Stimulated activated CD8-positive, alpha-beta memory T cell treated with anti-CD3 and anti-CD28 coated beads, Interleukin-12 subunit alpha, Interleukin-12 subunit beta, amount 100 ng/mL, for 4 hours (primary cell): ENCODE data around the gene IFRD1.

Source experiments
- DNase-seq: peaks from one replicate; pipeline ENCODE4 v3.0.0-alpha.2; 2020; ENCODE audit warnings: low read depth

The IFRD1 gene

DNA sequence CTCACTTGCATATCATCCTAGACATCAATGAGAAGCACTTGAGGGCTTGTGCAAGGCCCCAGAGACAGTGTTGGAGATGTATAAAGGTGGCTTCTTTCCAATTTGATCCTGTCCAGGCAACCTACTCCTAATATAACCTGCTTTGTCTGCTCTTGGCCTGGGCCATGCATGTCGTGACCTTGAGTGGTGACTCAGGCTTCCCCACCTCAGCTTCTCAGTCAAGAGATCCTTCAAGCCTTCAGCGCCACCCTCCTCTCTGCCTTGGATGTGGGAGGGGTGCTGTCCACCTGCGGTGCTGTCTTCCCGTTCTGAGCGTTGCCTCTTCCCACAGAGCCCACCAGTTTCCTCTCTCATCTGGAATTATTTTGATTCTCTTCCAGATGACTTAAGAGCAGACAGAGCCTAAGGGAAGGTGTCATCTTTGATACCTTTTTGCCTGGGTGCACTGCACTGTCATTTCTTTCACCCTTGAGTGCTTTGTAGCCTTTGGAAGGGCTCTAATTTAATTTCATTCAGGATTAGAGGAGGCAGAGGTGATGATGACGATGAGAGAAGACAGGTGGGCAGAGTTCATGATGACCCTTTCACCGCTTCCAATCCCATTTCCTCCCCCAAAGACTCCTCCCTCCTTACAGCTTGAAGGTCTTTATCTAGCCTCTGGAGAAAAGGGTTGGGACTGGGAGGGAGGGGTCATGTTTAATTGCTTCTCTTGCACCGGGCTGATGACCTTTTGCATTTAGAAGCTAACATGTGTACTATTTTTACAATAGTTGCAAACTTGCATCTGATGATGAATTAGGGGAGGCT is 37.4 kb downstream of the IFRD1 start:
- DNase-seq: no peak

DNA sequence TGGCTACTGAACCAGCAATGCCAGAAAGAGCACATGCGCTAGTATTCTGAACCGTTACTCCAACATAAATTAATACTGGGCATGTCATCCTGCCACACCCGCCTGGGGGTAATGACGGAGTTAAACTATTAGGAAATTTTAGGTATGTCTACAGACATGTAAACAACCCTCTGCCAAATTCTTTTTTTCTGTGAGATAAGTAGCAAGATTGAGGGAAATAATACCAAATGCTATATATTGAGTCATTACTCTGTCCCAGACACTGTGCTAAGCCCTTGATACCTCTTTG is 37.9 kb downstream of the IFRD1 start:
- no peak for DNase-seq

DNA sequence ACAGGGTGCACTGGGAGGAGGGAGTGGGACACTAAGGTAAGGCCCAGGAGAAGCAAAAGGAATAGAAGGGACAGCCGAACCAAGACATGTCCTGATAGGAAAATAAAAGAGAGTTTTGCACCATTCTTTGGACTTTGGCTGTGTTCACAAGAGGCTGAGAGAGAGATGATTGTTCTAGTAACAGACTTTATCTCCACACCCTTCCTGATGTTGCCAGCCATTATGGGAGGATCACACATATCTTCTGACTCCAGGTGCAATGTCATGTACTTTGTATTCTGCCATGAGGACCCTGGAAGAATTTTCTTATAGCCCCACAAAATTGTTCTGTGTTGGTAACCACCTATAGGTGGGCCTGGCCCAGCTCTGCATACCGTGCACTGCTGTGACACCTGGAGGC is 41.9 kb downstream of the IFRD1 start:
- no peak for DNase-seq

DNA sequence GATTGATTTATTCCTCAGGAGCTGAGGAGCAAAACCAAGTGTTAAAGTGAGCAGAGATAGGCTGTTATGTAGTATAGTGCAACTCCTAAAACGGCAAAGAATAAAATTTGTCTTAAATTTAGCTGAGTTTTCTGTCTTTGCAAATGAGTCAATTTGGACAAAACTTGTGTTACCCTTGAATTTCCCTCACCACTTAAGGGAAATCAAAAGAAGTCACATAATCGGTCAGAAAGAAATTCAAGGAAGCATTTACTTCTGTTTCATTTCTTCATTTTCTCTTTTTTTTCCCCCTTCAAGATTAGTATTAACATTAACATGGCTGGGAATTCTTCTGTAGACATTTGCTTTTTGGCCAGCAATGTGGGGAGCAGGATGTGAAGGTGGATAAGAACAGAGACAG is 44.4 kb downstream of the IFRD1 start:
- no peak for DNase-seq

GRCh38 chr7:112495156-112495788 is 45.0 kb downstream of the IFRD1 start:
- no peak for DNase-seq

DNA sequence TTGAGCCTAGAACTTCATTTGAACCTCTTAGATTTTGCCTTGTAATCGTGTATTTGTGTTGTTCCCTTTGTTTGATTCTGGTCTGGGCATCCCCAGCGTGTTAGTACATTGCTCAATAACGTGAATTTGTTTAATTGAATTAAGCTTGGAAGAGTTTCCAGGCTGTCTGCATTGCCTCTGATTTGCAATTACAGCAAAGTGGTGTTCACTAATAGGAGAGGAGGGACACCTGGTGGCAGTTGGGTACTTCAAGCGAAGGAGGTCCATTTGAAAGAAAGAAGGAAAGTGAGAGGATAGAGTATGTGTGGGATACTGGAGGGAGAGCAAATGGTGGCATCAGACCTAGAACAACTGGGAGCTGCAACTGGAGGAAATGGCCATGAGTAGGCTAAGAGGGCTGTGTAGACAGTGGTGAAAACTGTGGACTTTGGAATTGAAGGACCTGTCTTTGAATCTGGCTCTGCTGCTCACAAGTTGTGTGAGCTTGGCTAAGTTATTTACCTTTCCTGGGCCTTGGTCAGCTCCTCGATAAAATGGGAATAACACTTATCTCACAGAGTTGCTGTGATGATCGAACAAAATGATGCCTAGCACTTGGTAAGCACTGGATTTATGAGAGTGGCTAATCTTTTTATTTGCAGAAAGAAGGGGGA is 45.7 kb downstream of the IFRD1 start:
- DNase-seq: no peak

GRCh38 chr7:112497481-112497880 is 47.2 kb downstream of the IFRD1 start:
- DNase-seq: no peak

GRCh38 chr7:112500619-112501018 is 50.4 kb downstream of the IFRD1 start:
- no peak for DNase-seq

DNA sequence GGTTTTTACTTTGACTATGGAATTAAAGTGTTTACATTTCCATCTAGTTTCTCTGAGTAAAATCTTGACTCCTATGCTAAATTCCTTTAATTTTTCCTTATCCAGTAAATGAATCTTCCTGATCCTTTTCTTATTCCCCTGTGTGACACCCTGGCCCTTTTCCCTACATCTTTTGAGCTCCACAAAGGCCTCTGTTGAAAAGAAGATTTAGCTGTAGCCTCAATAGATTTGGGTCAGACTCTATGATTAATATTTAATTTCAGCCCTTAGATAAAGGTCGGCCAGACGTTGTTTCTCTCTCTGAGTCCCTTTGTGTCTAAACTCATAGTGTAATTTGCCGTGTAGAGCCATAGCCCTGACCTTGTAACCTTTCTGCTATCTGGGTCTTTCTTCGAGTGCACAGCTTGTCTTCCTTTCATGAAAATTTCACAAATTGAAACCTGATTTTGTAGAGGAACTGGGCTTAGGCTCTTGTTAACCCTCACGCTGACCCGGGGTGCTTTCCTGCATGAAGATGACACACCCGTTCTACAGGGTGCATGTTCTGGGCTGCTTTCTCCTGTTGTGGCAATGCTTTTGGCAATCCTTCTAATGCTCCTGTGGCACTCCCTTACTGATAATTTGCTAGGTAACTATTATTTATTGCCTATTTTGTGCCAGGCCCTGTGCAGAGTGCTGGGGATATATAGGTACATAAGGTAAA is 51.7 kb downstream of the IFRD1 start:
- no peak for DNase-seq

DNA sequence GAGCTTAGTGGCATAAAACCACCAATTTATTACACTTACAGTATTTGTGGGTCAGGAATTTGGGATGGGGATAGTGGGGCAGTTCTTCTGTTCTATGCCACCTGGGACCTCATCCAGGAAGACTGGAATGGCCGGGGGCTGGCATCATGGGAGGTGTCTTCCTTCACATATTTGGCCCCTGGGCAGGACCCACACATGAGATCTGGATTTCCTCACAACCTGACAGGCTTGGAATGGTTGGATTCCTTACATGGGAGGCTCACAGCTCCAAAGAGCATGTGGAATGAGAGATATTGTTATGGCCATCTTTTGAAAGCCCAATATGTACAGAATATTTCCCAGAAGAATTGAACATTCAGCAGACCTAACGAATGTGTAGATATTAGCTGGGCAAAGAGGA is 52.4 kb downstream of the IFRD1 start:
- no peak for DNase-seq

DNA sequence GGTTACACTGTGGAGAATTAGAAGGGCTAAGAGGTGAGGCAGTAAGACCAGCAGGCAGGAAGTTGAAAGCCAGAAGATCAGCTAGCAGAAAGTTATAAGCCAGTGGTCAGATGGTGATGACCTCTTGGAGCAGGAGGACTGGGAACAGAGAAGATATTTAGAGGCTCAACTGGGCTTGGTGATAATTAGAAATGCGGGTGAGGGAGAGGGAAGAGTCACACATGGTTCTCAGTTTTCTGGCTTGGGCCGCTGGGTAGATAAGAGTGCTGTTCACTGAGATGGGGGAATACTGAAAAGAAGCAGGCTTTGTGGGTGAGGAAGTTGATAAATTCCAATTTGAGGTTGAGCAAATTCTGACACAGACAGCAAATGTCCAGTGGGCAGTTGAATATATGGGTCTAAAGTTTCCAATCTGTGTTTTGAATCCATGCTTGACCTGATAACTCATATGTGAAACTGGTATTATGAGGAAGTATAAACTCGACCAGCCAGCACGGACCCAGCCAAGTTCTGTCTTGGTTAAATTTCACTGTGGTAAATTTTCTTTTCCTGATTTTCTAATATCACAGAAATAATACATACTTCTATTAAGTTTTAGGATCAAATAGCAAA is 53.2 kb downstream of the IFRD1 start:
- no peak for DNase-seq

DNA sequence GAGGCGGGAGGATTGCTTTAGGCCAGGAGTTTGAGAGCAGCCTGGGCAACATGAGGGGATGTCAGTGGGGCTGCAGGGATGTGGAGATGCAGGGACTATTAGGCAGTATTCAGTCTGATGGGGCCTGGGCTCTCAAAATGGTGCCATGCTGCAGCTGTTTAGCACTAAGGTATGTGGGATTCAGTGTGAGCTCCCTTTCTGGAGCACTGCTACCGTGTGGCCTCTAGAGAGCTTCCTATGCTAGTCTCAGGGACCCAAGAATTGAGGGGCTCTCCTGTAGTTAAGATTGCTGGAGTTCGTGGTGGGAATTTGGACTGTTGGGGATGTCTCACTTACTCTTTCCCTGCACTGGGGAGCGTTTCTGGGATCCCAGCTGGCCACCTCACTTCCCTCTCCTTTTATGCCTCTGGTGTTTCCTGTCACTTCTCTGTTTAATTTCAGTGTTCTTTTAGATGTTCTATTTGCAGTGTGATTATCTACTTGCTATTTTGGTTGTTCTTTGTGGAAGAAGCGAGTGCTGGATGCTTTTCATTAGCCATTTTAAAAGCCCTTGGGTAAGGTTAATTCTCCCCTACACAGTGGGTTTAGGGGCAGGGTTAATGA is 53.9 kb downstream of the IFRD1 start:
- no peak for DNase-seq

DNA sequence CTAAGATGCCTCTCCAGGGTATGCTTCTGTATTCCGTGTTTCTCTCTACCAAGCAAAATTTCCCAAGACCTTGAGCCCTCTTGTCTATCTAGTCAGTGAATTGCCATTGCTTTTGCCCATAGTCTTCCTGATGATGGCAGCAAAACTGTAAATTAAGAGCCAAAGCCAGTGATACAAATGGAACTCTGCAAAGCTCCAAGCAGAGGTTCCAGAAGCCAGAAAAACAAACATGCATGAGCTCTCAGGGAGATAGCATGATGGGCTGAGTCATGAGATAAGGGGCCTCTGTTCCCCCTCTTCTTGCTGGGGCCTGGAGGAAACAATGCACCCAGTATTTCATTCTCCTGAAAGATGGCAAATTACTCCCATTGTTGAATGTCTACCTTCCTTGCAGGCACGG is 55.2 kb downstream of the IFRD1 start:
- DNase-seq: no peak

DNA sequence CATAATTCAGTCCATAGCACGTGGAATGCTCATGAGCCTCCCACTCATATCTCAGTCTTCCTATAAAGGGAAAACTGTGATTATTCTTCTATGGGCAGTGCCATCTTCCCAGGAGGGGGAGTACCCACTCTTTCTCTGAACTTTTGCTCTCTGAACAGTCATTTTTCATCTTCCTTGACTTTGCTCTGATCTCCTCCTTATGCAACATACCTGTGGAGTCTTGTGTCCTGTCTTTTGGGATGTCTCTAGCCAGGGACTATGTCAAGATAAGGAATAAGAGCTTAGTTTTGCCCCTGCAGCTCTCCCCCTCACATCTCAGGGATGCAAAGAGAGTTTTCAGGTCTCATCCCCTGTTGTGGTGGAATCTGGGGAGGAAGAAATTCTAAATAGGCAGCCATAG is 58.1 kb downstream of the IFRD1 start:
- no peak for DNase-seq

- no peak for DNase-seq
These were observed 59.1 kb downstream of the IFRD1 start for GRCh38 chr7:112509402-112509801.

DNA sequence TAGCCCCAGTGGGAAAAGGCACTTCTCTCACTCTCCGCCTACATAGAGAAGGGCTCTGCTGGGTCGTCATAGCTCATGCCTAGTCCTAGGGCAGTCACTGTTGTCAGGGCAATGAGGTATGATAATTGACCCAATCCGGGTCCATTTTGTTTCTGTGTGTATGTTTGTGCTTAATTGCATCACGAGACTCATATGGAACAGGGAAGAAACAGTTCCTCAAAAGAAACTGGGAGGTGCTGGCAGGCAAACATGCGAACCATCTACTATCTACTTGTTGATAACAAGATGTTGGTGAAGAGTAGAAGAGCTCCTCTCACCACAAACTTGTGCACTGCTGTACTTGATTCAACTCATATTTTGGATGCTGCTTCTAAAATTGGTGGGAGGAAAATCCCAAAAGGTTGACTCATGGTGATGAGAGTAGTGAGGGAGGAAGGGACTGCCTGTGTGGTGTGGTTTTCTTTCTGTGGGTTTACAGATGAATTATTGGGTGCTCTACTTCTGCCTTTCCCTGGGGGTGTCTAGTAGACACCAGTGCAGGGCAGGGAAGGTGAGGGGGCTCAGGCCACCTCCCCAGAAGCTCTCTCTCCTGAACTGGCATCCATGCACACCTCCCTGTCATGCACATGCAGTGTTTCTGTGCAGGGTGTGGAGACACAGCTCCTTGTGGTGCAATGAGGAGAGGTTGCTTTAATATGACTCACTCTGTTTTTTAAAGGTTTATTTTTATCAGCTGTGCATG is 59.9 kb downstream of the IFRD1 start:
- DNase-seq: no peak

GRCh38 chr7:112510743-112511110 is 60.5 kb downstream of the IFRD1 start:
- DNase-seq: no peak

GRCh38 chr7:112511451-112512202 is 61.4 kb downstream of the IFRD1 start:
- no peak for DNase-seq

- DNase-seq: no peak
These were observed 62.4 kb downstream of the IFRD1 start for GRCh38 chr7:112512451-112513210.

DNA sequence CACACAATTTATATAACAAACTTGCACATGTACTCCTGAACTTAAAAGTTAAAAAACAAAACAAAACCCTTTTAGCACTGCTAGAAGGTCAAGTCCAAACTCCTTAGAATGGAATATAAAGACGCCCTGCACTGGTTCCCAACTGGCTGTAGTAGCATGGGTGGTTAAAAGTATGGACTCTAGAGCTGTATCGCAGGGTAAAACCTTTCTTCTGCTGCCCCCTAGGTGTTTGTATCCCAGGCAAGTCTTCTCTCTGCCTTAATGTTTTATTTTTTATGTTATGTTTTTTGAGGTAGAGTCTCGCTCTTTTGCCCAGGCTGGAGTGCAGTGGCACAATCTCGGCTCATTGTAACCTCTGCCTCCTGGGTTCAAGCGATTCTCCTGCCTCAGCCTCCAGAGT is 65.7 kb downstream of the IFRD1 start:
- no peak for DNase-seq
